Left lung (tissue), 10 donors: ENCODE results near the gene HSF2BP. TPM values are rescaled to one million over a fixed set of nuclear protein-coding genes. Genes with fewer than 3 reads are reported as not detected.
"Not testable (repeated sequence)": the region's sequence is repeated elsewhere in the genome, so short reads cannot be mapped to it uniquely, and the experiment has no call there.

Experiments
- ATAC-seq: fragments of 200-7000 bp; cut with Tn5 transposase; one replicate; pipeline ENCODE4 v1.9.1; 2020; ENCODE audit warnings: moderate library complexity
- DNase-seq, 4 donors: peaks; one replicate each; pipeline ENCODE4 v3.0.0-alpha.2; 2013 to 2020
- H3K27ac ChIP-seq, 2 donors: fragments of 200-600 bp; sonication (generic) in 1 of 2; one replicate each; pipeline versions ENCODE4 v1.5.0 to v1.8.0; 2020 to 2021
- H3K27me3 ChIP-seq, 2 donors: fragments of 200-600 bp; sonication (generic) in 1 of 2; one replicate each; pipeline versions ENCODE4 v1.5.0 to v1.8.0; 2020 to 2021
- H3K36me3 ChIP-seq, 2 donors: fragments of 200-600 bp; sonication (generic) in 1 of 2; one replicate each; pipeline versions ENCODE4 v1.5.0 to v1.8.0; 2020 to 2021
- H3K4me1 ChIP-seq, 2 donors: fragments of 200-600 bp; one replicate each; pipeline ENCODE4 v1.8.0; 2021
- H3K4me3 ChIP-seq, 2 donors: fragments of 200-600 bp; sonication (generic) in 1 of 2; one replicate each; pipeline versions ENCODE4 v1.5.0 to v1.8.0; 2020 to 2021; ENCODE audit warnings: mild to moderate bottlenecking in 1 of 2
- H3K9me3 ChIP-seq, 2 donors: fragments of 200-600 bp; sonication (generic) in 1 of 2; one replicate each; pipeline versions ENCODE4 v1.5.0 to v1.8.0; 2020 to 2021
- intact Hi-C, 2 donors: fragments of 100-400 bp; cut with DNase I; formaldehyde crosslinking; loops; one replicate each; pipeline versions ENCODE4 v1.11.2 to v1.14.2; 2022
- microRNA-seq, 2 donors: library from miRNA; unstranded; fragments of <30 nt; microRNA quantifications; one replicate each; pipeline ENCODE4, GENCODE V29; 2019
- polyA plus RNA-seq, 6 donors: library from polyadenylated mRNA; unstranded; fragments of 120-200 nt; gene quantifications; one replicate each; pipeline ENCODE4 v1.2.1, GENCODE V29; 2013; ENCODE audit not compliant: insufficient read length in 6 of 6
- total RNA-seq, 2 donors: library from RNA; stranded (reverse); fragmentation: NEBNext Ultra II Directional; extraction: Animal tissue kit (Norgen Biotek cat#: 25700); gene quantifications; one replicate each; pipeline ENCODE4 v1.2.1, GENCODE V29; 2021
- donor health status: DM: no; HTN: yes; CAD: no.
- donor health status: DM: no; HTN: no; CAD: no.

The HSF2BP gene
- total and polyA plus RNA-seq, 8 donors, result 0.29 to 1.7 (median 1.2) TPM

DNA sequence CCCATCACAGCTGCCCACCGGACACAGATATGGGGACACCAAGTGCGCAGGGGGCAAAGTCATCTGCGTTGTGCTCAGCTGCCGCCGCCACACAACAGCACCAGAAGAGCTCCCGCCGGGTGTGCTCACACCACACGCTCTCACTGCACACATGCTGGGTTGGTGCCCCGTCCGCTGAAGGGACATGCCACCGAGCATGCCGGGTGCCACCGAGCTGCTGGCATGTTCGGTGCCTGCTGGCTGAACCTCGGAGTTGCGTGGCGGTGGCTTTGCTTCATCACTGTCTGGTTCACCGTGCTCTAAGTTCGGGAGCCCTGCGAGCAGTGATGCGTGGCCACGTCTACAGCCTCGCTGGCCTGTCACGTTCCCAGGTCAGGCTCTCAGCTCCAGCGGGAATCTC is 174.3 kb downstream of the HSF2BP start:
- H3K4me3 ChIP-seq, H3K27ac ChIP-seq, H3K36me3 ChIP-seq, DNase-seq, H3K9me3 ChIP-seq, ATAC-seq, intact Hi-C loops, H3K27me3 ChIP-seq, H3K4me1 ChIP-seq: not testable (repeated sequence)

DNA sequence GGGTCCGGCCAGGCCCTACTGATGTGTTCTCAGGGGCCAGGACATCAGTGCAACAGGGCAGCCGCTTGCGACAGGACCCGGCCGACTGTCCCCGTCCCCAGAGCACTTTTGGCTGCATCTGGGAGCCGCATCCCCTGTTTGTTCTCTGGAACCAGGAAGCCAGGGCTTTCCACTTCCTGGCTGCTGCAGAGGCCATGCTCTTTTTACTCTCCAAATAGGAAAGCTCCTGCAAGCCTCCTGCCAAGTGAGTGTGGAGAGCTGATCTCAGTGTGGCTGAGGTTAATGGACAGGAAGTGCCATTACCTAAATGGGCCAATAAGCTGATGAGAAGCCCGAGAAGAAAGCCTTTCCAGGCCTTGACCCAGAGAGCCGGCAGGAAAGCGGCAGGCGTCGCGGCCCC is 180.1 kb downstream of the HSF2BP start:
- H3K4me1 ChIP-seq, ATAC-seq, H3K4me3 ChIP-seq, H3K27me3 ChIP-seq, DNase-seq, intact Hi-C loops, H3K36me3 ChIP-seq, H3K9me3 ChIP-seq, H3K27ac ChIP-seq: not testable (repeated sequence)

Small RNA genes lying within 50 kb of the gene (microRNA-seq; reads per million reads assigned to microRNA genes)
- gene MIR6070, result 0 reads per million in 2 donors

Other genes starting within 250 kb of the HSF2BP start
- 10 to 100 TPM; 33.3 to 61.0 TPM for gene SIK1, start 232.4 kb downstream of the HSF2BP start, total RNA-seq
- 10 to 100 TPM in 4 of 6 donors, 1 to 10 TPM in 2; 5.7 to 37.4 (median 15.7) TPM for gene SIK1, start 232.4 kb downstream of the HSF2BP start, polyA plus RNA-seq
- gene RRP1B, start 72 bp upstream of the HSF2BP start, total RNA-seq, result 10 to 100 TPM; 16.0 to 20.3 TPM
- 10 to 100 TPM; 27.9 to 33.3 (median 28.9) TPM for gene RRP1B, start 72 bp upstream of the HSF2BP start, polyA plus RNA-seq
- 100 to 1,000 TPM; 287 to 305 TPM for gene PDXK, start 59.6 kb upstream of the HSF2BP start, total RNA-seq
- 10 to 100 TPM; 36.9 to 55.3 (median 39.5) TPM for gene PDXK, start 59.6 kb upstream of the HSF2BP start, polyA plus RNA-seq
- gene CSTB, start 116.8 kb upstream of the HSF2BP start, total RNA-seq, result 100 to 1,000 TPM; 123 to 133 TPM
- 10 to 100 TPM; 36.5 to 43.4 (median 37.4) TPM for gene CSTB, start 116.8 kb upstream of the HSF2BP start, polyA plus RNA-seq
- 10 to 100 TPM; 16.1 to 19.6 TPM for gene RRP1, start 130.1 kb upstream of the HSF2BP start, total RNA-seq
- gene RRP1, start 130.1 kb upstream of the HSF2BP start, polyA plus RNA-seq, result 10 to 100 TPM; 23.9 to 28.0 (median 26.9) TPM
- 100 to 1,000 TPM; 106 to 111 TPM for gene AGPAT3, start 205.7 kb upstream of the HSF2BP start, total RNA-seq
- 10 to 100 TPM; 37.4 to 47.6 (median 42.2) TPM for gene AGPAT3, start 205.7 kb upstream of the HSF2BP start, polyA plus RNA-seq